Fibroblast of gingiva (primary cell): ENCODE results near the gene DOCK8.

Source experiments
- DNase-seq: peaks from one replicate; pipeline ENCODE4 v3.0.0-alpha.2; 2011; ENCODE audit warnings: low read depth

Gene DOCK8

GRCh38 chr9:462121-462520 is 247.5 kb downstream of the DOCK8 start:
- DNase-seq = no peak

DNA sequence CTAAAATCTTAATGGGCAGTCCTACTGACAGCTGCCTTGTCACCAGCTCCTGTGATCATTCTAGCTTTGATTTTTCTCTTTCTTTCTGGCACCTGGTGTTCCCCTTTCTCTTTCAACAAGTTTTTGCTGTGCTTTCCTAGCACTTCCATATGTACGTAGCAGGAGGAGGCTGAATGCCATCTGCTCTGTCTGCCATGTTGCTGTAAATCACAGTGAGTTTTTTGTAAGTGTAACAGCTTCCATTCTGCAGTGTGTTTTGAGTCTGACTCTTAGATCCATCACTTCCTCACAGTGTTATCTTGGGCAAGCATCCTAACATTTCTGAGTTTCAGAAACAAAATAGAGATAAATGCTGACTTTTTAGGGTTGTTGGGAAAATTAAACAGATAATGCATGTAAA is 247.9 kb downstream of the DOCK8 start:
- no peak for DNase-seq

DNA sequence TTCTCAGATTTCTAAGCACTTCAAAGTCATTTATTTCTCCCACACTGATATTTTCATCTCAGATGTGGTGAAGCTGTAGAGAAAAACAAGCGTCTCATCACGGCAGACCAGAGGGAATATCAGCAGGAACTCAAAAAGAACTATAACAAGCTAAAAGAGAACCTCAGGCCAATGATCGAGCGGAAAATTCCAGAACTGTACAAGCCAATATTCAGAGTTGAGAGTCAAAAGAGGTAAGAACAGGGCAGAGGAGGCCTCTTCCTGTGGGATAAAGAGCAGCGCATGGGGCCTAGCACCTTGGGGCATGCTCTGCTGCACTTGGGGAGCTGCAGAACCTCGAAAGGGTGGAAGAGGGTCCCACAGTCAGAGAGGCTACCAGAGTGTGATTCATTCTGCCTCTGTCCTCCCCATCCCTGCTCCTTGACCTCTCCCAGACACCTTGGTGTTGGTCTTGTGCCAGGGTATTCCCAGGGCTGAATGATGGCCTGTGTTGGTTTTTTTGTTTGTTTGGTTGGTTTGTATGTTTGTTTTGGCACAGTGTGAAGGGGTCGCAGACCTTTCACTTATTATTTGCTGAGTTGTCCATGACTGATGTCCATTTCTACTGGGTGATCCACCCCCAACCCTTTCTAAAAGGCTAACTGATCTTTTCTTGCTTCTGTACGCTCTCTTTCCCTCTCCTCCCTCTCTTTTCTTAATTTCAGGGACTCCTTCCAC is 248.9 kb downstream of the DOCK8 start:
- no peak for DNase-seq

DNA sequence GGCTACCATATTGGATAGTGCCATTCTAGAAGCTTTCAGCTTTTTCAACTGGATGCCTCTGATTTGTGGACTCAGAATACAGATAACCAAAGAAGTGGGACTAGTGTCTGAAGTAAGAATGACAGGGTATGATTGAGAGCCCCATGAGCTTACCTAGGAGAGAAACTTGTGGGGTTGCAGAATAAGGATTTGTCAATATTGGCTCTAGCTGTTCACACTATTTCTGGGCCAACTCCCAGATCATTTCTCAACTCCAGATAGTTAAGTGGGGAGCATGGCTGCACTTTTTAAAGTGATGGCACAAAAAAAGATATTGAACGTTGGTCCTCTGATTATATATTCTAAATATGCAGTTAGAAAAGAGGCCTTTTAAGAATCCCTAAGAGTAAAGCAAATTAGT is 252.1 kb downstream of the DOCK8 start:
- DNase-seq = peak; percentile 8

DNA sequence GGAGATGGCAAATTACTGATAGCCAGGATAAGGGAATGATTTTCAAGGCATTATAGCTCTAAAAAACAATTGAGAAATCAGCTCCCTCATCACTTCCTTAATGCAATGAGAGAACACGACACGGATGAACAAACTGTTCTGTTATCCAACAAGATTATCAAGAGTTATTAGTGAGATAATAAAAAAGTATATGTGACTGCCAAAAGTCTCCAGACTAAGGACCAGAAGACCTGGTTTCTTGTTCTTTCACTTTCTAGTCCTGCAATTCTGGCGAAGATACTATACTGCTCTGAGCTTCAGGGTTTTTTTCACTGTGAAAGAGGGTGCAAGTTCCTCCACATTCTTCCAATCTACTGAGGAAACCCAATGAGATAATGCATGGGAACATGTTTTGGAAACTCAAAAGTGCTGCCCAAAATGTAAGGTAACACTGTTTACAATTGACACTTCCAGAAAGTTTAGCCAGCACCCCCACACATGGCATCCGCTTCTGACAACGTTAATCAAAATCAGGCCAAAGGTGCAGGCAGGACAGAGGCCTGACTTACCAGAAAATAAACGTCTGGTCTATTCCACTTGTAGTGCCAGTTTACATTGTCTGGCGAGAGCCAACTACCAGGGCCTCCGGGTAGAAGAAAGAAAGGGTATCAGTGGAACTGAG is 254.2 kb downstream of the DOCK8 start:
- peak; percentile 43 for DNase-seq

DNA sequence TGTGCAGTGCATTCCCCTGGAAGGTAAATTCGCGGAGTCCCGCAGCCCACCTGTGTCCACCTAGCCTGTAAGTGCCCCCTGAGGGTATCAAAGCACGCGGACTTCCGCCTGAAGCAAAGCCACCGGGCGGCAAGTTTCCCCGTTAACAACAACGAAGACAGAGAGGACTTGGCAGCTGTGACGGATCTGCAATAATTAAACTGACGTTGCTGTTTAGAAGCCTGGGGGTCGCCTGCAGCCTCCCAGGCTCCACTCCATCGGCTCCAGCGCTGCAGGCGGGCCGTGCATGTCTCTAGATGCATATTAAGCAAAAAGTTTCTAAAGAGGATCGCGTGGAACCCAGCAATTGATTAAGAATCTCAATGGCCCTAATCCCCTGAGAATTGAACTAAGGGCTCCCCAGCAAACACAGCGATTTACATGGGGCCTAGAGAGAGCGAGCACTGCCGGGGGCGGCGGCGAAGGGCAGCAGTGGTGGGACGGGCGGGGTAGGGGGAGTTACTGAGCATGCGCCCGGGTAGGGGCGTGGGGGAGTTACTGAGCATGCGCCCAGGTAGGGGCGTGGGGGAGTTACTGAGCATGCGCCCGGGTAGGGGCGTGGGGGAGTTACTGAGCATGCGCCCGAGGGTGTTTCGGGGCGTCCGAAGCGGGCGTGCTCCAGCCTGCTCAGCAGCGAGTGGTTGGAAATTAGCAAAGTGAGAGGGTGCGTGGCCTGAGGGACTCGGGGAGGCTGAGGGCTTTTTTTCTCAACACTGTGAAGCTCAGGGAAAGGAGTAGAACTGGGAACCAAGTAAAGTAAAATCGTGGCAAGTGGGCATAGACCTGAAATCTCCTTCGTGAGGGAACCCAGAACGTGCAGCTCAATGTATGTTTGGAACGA is 255.2 kb downstream of the DOCK8 start:
- peak; percentile 78 for DNase-seq

DNA sequence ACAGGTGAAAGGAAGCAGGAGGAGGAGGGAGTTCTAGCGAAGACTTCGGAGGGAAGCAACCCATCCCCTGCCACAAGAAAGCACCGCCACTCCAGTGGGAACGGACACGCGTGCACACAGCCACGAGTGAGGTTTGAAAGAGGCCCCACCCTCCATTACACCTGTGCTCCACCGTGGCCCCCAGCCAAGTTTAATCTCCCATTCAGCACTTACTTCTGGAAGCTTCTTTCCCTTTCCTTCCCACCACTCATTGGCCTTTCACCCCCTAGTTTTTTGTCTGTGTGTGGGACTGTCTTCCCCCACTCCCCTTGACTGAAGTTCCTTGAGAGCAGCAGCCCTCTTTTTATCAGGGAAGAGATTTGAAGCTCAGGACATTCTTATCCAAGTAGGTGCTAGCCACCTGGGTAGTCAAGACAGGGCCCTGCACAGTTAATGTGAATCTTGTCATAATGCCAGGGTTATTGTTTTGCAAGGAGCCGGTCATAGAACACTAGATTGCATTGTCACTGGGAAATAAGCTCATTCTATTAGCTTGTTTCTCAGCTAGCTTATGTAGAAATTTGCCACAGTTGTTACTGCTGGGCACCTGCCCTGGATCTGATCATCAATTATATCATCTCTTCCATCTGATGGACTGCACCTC is 256.0 kb downstream of the DOCK8 start:
- peak; percentile 18 for DNase-seq

GRCh38 chr9:471320-471719 is 256.7 kb downstream of the DOCK8 start:
- DNase-seq = no peak

GRCh38 chr9:472479-473075 is 257.9 kb downstream of the DOCK8 start:
- DNase-seq = no peak

- no peak for DNase-seq
Measured at GRCh38 chr9:477193-477592, 262.5 kb downstream of the DOCK8 start.

- no peak for DNase-seq
Measured at GRCh38 chr9:479304-479970, 264.8 kb downstream of the DOCK8 start.

DNA sequence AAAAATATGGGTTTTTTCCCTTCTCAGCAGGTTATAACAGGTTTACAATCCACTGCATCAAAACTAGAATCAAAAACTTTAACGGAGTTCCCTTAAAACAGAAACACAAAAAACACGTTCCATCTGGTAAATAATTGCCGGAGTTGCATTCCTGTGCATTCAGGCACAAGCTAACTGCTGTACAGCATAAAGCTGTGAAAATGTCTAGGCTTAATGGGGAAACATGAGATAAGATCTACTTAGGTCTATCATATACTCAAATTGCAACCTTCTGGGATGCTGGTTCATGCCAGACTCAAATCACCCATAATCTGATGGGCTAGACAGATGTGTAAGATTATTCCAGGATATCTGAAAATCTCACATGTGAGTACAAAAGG is 265.3 kb downstream of the DOCK8 start:
- DNase-seq = no peak

GRCh38 chr9:482739-483138 is 268.1 kb downstream of the DOCK8 start:
- DNase-seq = no peak

- DNase-seq = peak; percentile 39
Measured at GRCh38 chr9:486156-486555, 271.5 kb downstream of the DOCK8 start.

DNA sequence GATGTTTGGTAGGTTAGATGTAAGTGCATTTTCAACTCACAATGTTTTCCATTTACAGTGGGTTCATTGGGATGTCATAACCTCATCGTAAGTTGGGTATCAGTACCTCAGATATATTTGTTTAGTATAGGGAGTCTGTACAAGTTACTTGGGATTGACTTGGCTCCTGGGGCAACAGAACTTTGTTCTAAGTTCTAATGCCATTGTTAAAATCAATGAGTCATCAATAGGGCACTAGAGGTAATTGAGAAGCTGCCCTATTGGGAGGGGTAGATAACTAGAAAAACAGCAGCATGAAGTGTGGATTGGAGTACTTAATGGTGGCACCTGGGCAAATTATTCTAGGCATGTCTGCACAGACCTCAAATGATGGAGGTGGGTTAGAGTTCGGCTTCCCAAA is 272.8 kb downstream of the DOCK8 start:
- no peak for DNase-seq

- no peak for DNase-seq
Measured at GRCh38 chr9:488448-488847, 273.8 kb downstream of the DOCK8 start.

DNA sequence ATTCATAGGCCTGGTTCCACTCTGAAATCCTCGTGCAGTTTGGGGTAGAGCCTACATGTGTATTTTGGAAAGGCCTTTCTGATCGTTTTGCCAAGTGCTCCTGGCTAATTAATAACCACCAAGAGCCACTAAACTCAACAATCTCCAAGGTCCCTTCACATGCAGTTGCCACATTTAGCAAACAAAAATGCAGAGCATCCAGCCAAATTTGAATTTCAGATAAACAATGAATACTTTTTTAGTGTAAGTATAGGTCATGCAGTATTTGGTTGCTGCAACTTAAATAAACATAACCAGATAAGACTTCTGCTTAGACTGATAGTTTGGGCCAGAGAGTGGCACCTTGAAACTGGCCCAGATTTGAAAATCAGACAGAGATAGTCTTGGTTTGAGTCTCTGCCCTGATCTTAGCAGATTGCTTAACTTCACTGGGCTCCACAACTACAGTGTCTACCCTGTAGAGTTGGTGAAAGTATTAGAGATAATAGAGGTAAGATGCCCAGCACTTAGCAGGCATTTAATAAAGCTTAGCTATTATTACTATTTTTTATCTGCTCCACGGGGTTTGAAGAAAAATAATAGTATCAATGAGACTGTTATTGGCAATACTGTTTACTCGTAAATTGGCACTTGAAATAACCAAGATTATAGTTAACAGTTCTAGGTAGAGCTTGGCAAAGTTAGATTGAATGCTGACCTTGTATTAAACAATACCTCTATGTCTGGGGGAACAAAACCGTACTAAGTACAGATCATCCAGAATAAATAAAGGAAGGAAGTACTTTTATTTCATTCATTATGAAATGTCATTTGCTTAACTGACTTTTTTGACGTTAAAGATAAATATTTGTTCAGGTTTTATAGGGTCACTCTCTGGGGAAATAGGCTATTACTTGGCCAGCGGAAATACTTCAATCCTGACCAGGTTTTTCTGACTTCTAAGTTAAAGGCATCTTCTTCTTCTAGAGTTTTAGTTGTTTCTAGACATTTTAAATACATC is 274.8 kb downstream of the DOCK8 start:
- DNase-seq = peak; percentile 67

DNA sequence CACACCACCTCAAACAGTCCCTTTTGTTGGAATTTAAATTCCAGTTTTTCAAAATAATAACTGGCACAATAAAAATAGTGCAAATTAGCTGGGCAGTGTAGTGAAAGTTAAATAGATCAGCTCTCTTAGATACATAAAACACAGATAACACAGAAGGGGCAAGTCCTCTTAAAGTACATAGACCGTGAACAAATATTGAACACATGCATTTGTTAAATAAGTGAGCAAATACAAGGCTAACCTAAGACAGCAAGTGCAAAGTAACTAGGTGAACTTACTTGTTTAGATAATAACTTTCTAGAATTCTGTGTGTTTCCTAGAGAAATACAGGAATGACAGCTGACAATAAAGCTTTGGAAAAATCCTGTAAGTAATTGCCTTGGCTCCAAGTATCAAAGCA is 280.1 kb downstream of the DOCK8 start:
- DNase-seq = no peak

- no peak for DNase-seq
Measured at GRCh38 chr9:495739-496138, 281.1 kb downstream of the DOCK8 start.

- no peak for DNase-seq
Measured at GRCh38 chr9:503326-503725, 288.7 kb downstream of the DOCK8 start.
